ENCODE data around the gene TRPM7.
"Not testable (repeated sequence)": the region's sequence is repeated elsewhere in the genome, so short reads cannot be mapped to it uniquely, and the experiment has no call there.

The TRPM7 gene

GRCh38 chr15:50655555-50655954 lies 31.0 kb downstream of the TRPM7 start:
- no peak for DNase-seq (ENCODE audit: low read depth)

DNA sequence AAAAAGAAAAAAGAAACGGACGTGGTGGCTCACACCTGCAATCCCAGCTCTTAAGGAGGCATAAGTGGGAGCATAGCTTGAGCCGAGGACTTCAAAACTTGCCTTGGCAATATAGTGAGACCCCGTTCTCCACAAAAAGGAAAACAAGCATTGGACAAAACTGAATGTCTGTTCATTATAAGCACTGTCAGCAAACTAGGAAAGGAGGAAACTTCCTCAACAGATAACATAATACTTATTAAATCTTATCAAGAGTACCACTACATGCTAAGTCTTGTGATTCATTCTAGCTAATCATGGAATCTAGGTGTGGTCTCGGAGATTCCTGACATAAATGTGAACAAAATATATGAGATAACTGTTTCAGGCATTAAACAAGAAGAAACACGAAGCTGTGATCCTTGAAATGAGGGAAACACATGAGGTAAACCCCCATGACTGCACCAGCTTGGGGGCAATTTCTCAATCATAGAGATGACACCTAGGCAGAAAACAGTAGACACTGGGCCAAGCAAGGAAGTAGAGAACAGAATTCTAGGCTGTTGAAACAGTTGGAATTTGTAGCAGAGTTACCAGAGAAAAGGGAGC lies 33.3 kb downstream of the TRPM7 start:
- DNase-seq (ENCODE audit: low read depth) = no peak

GRCh38 chr15:50652671-50653070 lies 33.9 kb downstream of the TRPM7 start:
- no peak for DNase-seq (ENCODE audit: low read depth)

GRCh38 chr15:50641318-50641717 lies 45.3 kb downstream of the TRPM7 start:
- no peak for DNase-seq (ENCODE audit: low read depth)

GRCh38 chr15:50636146-50636545 lies 50.5 kb downstream of the TRPM7 start:
- DNase-seq (ENCODE audit: low read depth) = no peak

- no peak for DNase-seq (ENCODE audit: low read depth)
These were observed 52.9 kb downstream of the TRPM7 start for GRCh38 chr15:50633653-50634052.

GRCh38 chr15:50628421-50628820 lies 58.2 kb downstream of the TRPM7 start:
- no peak for DNase-seq (ENCODE audit: low read depth)

GRCh38 chr15:50627351-50628055 lies 59.1 kb downstream of the TRPM7 start:
- DNase-seq (ENCODE audit: low read depth) = peak; percentile 24

- DNase-seq (ENCODE audit: low read depth) = no peak
These were observed 61.9 kb downstream of the TRPM7 start for GRCh38 chr15:50624616-50625168.

GRCh38 chr15:50622361-50622943 lies 64.1 kb downstream of the TRPM7 start:
- not testable (repeated sequence) for DNase-seq (ENCODE audit: low read depth)

GRCh38 chr15:50616960-50617359 lies 69.6 kb downstream of the TRPM7 start:
- DNase-seq (ENCODE audit: low read depth) = not testable (repeated sequence)

- DNase-seq (ENCODE audit: low read depth) = not testable (repeated sequence)
These were observed 70.0 kb downstream of the TRPM7 start for GRCh38 chr15:50616554-50616953.

- no peak for DNase-seq (ENCODE audit: low read depth)
These were observed 73.0 kb downstream of the TRPM7 start for GRCh38 chr15:50613600-50613999.

DNA sequence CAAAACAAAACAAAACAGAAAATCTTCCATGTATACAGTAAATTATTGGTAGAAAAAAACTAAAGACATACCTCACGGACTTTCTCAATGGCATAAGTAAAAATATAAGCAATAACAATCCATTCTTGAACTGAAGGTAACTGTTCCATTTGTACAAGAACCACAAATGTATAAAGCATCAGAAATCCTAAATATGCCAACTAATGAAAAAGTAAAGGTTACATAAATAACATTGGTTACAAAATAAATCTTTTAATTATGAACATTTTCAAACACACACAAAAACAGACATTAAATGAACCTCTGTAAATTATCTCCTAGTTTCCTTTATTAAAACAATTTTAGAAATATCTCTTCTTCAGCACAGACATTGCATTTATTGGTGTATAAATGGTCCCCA lies 79.5 kb downstream of the TRPM7 start:
- no peak for DNase-seq (ENCODE audit: low read depth)

GRCh38 chr15:50605462-50605861 lies 81.1 kb downstream of the TRPM7 start:
- no peak for DNase-seq (ENCODE audit: low read depth)

GRCh38 chr15:50602028-50602427 lies 84.6 kb downstream of the TRPM7 start:
- not testable (repeated sequence) for DNase-seq (ENCODE audit: low read depth)

- no peak for DNase-seq (ENCODE audit: low read depth)
These were observed 92.3 kb downstream of the TRPM7 start for GRCh38 chr15:50594311-50594710.

DNA sequence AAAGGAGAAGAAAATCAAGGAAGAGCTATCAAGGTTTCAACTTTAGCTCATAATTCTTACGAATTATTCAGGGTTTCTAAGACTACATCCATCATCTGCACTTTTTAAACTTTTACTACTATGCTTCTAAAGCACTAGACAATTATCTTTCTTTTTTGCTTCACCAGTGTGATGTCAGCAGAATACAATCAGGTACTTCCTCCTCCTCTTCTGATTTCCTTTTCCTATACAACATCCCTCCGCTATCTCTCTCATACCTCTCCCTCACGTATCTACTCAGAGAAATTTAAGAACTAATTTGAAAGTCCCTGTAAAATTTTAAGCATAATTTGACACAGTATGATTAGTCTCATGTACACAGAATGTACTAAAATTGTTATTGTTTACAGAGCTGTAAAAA lies 92.8 kb downstream of the TRPM7 start:
- no peak for DNase-seq (ENCODE audit: low read depth)

DNA sequence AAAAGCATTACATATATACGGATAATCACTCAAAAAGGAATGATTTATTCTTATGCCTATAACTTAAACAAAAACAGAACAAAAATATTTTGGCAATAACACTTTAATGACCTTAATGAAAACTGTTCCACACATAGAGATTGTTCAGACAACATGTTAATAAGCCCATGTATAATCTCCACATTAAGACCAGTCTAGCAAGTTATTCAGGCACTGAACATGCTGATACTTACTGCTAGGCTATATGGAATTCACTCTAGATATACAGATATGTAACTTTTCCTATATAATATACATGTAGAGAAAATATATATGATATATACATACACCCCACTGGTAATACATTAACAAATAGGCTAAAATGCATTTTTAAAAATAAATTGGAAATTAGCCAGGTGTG lies 96.3 kb downstream of the TRPM7 start:
- DNase-seq (ENCODE audit: low read depth) = no peak

DNA sequence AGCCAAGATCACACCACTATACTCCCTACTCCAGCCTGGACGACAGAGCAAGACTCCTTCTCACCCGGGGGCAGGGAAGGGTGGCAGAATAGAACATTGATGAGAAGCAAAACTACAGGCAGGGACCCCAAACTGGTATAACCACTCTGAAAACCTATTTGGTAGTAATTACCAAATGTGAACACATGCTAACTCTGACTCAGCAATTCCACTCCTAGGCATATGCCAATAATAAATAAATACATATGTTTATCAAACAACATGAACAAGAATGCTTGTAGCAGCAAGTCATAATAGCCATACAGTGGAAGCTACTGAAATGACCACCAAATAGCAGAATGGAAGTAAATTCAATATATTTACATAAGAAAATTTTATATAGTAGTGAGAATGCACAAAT lies 109.1 kb downstream of the TRPM7 start:
- DNase-seq (ENCODE audit: low read depth) = no peak

GRCh38 chr15:50576166-50576565 lies 110.4 kb downstream of the TRPM7 start:
- no peak for DNase-seq (ENCODE audit: low read depth)

DNA sequence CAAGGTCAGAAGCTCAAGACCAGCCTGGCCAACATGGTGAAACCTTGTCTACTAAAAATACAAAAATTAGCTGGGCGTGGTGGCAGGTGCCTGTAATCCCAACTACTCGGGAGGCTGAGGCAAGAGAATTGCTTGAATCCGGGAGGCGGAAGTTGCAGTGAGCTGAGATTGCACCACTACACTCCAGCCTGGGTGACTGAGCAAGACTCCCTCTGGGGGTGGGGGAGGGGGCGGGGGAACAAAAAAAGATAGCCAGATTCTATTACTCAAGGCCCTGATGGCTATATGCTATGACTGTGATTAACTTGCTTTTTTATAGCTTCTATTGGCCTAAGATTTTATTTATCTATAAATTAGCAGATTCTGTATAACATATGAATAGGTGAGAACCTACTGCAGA lies 112.8 kb downstream of the TRPM7 start:
- DNase-seq (ENCODE audit: low read depth) = not testable (repeated sequence)

- DNase-seq (ENCODE audit: low read depth) = no peak
These were observed 122.8 kb downstream of the TRPM7 start for GRCh38 chr15:50563756-50564155.

Data from GM04503 (cell line).